Jurkat, Clone E6-1 (cell line): ENCODE data around the gene ARAP1.

Experiments used
- DNase-seq: peaks from one replicate; pipeline ENCODE4 v3.0.0-alpha.2; 2011; ENCODE audit warnings: low read depth, low spot score
- H3K4me3 ChIP-seq: 2 replicates; pipeline ENCODE4 v1.5.1; 2011; ENCODE audit warnings: mild to moderate bottlenecking, low read length, control low read depth, moderate library complexity

Gene ARAP1

DNA sequence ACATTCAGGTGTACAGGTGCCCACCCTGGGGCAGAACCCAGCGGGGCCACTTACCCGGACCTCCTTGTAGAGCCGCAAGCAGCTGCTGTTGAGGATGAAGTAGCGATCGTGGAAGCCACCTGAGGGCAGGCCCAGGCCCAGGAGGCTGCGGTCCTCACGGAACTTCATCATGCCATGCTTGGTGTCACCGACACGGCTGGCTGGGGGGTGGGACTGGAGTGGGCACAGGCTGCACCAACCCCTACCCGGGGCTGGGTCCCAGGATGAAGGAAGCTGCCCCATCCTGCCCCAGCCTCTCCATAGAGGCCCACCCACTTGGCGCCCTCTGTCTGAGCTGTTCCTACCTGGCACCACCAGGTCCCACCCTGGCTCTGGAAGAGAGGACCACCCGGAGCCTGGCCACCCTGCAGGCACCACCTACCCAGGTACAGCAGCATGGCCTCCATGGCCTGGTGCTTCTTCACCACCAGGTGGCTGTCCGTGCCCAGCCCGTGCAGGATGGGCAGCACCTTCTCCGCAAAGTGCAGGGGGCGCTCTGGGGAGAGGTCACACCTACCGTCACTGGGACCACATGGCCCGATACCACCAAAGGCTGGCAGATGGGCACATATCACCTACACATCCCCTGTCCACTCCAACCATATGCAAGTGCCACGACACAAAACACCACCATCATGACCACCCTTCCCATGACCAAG lies 58.8 kb downstream of the ARAP1 start:
- no peak for DNase-seq

DNA sequence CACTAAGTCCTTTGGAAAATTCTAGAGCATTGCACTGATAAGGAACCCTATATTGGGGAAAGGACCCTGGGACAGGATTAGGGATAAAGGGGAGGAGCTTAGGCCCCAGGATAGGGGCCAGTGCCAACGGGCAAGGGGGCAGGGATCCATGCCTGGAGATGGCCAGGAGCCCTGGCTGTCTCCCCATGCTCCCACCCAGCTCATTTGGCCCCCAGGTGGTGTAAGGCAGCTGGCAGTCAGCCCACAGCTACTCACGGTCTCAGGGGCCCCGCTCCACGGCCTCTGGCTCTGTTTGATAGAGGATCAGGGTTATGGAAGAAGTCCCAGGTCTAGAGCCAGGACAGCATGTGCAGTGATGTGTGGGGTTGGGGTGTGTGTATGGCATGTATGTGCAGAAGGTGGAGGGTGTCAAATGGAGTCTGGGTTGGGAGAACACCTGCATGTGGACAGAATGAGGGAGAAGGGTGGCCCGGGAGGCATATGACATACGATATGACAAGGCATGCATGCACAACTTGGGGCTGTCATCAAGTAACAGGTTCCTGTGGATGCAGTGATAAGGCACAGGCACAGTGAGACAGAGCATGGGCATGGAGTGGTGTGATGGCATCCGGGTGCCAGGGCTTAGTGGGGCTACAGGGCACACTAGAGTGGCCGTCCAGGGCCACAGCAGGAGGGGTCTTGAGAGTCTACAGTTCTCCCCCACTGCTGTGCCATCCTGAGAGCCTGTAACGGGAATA lies 59.5 kb downstream of the ARAP1 start:
- no peak for DNase-seq
- H3K4me3 ChIP-seq, result no peak overlapping the region

More for the DNA sequence above, 58.8 kb downstream of the ARAP1 start:
- H3K4me3 ChIP-seq, result no peak overlapping the region

DNA sequence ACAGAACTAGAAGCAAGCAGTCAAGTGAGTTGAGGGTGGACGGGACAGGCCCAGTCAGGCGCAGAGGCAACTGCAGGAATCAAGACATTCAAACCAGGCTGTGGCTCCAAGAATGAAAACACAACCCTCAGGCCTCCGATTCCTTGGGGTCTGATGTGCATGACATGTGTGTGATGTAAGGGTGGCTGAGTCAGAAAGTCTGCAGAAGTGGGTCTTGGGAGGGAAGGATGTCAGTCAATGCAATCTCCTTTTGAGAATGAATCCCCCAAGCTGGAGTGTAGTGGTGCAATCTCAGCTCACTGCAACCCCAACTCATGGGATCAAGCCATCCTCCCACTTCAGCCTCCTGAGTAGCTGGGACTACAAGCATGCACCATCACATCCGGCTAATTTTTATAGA lies 62.0 kb downstream of the ARAP1 start:
- no peak for DNase-seq
- H3K4me3 ChIP-seq, result no peak overlapping the region

DNA sequence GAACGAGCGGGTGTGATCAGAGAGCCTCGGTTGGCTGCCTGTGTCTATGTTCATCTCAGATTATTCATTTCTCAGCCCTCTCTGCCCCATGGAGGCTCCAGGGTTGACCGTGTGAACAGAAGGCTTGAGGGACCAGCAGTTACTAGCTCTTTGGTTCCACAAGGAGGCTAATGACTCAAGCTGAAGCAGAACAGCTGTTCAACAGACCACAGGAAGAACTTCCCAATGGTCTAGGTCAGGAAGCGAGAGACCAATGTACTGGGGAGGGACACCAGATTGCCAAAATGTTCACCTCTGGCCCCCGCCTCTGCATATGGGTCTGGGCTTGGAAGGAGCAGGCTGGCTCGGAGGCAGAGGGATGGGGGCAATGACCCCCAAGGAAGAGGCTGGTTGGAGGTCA lies 63.3 kb downstream of the ARAP1 start:
- DNase-seq, result no peak
- H3K4me3 ChIP-seq, result no peak overlapping the region

DNA sequence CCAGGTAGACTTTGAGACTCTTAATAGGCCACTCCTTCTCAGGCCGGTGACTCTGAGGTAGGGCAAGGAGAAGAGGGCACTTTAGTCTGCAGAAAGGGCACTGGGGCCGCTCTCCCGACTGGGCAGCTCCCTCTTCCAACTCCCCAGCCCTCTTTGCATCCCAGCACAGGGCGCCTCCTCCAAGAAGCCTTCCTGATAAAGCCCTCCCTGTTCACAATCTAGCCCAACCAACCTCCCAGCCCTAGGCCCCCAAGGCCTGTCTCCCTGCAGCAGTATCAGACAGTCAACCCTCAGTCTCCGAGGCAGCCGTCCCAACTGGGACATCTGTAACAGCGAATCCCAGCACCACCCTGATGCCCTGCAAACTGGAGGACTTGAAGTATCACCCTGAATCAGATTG lies 63.7 kb downstream of the ARAP1 start:
- H3K4me3 ChIP-seq, result no peak overlapping the region

DNA sequence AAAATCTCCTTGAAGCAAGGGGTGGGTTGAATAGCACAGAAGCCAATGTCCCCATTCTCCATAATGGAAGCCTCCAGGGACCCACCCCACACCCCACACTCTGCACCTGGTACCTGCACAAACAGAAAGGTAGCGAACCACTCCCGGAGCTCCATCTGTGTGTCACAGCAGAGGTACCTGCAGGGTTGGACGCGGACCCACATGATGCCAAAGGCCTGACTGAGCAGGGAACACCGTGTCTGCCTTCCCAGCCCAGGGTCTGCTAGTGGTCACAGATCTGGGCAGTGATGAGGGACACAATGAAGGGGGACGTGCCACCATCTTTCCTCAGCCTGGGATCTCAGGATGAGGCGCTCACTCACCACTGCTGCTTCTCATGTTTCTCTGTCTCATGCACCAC lies 64.9 kb downstream of the ARAP1 start:
- no peak for DNase-seq
- no peak overlapping the region for H3K4me3 ChIP-seq

More for the DNA sequence above, 63.7 kb downstream of the ARAP1 start:
- no peak for DNase-seq

DNA sequence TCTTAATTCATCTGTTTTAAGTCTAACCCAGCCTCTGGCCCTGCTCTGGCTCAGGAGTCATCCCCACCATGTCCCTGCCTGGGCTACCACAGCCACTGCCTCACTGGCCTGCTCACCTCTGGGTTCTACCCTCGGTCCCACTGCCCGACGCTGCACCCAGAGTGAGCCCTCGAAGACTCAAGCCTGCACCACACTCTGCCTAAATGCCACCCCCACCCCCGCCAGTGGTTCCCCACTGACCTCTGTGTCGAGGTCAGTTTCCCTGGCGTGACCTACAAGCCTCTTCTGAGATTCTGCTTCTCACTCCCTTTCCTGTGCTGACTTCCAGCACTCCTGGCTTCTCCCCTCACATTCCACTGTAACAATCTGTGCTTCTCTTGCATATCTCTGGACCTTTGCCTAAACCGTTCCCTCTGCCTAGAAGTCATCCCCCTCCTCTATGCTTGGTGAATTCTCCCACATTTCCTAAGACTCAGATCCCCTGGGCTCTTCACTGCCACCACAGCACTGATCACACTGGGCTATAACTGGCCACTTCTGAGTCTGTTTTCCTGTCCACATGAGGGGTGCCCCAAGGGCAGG lies 65.5 kb downstream of the ARAP1 start:
- no peak overlapping the region for H3K4me3 ChIP-seq
- no peak for DNase-seq

DNA sequence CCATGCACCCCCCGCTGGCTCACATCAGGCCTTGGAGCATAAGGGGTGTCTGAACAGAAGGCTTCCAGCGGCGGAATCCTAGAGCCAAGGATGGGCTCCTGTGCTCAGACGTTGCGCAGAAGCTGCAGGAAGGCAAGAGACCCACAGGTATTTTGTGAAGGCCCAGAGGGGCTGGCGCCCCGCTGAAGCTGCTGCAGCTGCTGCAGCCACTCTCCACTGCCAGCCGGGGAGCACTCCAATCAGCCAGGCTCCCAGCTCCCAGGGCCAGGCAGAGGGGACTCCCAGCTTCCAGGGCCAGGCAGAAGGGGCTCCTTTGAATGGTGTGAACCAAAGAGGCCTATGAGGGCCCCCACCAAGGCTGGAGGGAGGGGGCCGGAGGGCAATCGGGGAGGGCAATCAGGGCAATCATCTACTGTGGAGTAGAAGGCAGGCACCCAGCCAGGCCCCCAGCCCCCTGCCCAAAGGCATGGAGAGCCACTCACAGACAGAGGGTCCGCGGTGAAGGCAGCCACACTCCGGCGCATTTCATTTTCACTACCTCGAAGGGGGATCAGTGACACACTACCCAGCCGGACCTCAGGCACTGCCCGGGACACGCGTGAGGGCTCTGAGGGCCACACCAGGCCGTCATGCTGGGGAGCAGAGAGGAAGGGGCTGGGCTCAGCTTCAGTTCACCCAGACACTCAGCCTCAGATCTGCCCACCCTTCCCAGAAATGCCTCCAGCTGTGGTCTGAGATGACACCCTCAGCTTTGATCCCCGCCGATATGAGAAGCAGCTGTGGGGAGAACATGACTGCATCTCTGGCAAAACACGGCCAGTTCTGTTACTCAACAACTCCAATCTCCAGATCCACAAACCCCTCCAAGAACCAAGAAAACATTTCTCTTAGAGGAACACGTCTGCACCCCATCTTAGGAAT lies 66.4 kb downstream of the ARAP1 start:
- no peak for DNase-seq

DNA sequence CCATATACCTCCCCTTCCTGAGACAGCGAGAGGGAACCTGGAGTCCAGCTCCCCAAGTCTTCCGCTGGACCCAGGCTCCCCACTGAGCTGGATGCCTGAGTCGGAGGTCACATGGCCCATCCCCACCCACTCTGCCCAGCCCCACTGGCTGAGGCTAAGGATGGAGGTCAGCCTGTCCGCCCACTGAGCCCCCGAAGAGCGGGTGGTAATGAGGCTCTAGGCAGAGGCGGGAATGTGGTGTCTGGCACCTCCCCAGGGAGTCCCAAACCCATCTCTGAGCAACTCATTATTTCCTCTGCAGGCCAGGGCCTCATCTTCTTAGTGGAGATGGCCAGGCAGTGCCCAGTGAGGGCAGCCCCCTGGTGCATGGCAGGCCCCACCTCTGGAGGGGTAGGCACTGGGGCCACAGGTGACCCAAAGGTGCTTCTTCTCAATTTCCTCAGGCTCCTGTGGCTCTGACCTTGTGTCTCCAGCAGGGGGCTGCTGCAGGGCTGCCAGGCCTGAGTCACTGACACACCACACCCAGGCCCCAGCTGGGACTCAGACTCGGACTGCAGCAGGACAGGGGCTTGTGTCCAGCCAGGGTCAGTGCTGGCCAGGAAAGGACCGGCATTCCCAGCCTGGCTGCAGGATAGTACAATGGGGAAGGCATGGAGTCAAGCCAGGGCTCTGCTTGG lies 67.8 kb downstream of the ARAP1 start:
- DNase-seq, result no peak
- H3K4me3 ChIP-seq, result no peak overlapping the region

More for the DNA sequence above, 66.4 kb downstream of the ARAP1 start:
- no peak overlapping the region for H3K4me3 ChIP-seq

DNA sequence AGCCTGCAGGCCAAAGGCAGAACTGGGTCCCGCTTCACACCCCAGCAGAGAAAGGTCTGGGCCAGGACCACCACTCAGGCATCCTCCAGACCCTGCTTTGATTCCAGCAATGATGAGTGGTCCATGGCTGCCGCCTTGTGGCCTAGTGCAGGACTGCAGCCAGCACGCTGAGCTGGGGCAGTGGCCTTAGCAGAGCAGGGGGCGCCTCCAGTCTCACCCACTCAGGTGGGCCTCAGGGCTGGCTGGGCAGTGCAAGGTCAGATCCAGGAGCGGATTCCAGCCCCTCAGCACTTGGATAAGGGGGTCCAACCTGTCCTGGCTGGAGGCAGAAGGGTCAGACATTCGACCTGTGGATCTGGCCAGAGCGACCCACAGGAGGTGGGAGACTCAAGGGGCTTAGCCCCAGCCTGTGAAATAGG lies 68.4 kb downstream of the ARAP1 start:
- H3K4me3 ChIP-seq, result no peak overlapping the region
- DNase-seq, result no peak

DNA sequence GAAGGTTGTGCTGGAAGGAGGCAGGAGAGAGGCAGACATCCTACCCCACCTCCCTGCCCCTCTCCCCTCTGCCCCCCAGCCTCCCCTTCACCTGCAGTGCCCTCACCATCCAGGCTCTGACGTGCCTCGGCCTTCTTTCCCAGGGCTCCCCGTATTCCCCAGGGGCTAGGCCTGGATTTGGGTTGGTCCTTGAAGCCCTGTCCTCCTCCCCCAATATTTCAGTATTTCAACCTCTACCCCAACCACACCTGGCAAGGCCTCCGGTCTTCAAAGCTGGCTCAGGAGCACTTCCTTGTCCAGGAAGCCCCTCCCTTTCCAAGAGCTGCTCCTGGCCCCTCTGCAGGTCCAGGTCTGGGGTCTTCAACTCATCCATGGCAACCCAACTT lies 69.4 kb downstream of the ARAP1 start:
- no peak for DNase-seq
- H3K4me3 ChIP-seq, result no peak overlapping the region

DNA sequence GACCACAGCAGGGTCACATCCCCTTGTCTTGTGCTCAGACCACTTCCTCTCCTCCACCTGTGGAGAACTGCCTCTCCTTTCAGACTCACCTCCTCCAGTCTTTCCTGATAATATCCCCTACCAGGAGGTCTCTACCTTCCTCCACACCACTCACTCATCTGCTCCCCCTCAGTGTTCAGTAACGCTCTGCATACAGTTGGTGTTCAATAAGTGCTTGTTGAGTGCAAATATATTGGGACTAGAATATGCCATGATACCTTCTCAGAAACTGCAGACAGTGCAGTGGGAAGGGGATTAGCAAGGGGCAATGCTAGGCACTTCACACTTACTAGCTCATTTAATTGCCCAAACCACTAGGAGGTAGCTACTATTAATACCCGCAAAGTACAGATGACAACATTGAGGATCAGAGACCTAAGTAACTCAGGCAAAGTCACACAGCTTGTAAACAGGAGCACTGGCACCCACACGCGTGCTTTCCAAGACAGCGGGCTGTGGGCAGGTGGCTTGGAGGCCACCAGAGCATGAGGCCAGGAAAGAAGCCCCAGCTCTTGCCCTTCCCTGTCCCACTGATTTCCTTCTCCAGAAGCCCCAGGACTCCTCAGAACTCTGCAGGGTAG lies 69.9 kb downstream of the ARAP1 start:
- no peak overlapping the region for H3K4me3 ChIP-seq
- DNase-seq, result no peak

DNA sequence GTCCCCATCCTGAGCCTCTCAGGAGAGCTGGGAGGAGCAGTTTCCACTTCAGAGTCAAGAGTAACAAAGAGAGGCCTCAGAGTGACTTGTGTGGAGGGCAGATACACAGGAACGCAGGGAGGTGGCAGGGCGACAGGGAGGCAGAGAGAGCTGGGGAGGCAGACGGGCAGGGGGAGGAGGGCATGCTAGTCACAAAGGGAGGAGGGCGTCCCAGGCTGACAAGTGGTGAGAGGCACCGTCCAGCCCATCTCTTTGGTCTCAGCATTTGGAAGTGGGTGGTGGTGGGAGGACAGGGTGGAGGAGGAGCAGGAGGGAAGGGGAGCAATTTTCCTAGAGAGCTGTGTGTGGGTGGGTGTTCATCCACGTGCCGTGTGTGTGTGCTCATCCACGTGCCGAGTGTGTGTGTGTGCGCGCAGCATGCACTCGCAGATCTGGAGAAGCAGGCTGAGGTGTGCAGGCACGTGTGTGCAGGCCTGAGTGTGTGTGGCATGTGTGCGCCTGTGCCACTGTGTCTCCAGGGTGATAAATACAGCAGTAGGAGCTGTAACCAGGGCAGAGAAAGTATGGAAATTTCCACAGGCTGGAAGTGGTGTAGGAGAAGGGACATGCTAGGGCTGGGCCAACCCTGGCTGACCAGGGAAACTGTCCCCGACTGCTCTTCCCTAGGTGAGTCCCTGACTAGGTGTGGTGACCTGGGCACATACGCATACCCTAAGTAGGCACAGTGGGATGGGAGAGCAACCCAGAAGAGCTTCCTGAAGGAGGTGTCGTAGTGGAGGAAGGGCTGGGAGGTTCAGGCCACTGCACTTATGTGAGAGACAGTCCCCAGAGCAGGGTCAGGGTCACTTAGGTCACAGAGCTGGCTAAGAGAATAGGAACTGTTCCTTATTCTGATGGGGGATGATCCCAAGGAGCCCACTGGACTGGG lies 70.7 kb downstream of the ARAP1 start:
- no peak overlapping the region for H3K4me3 ChIP-seq
- DNase-seq, result no peak

DNA sequence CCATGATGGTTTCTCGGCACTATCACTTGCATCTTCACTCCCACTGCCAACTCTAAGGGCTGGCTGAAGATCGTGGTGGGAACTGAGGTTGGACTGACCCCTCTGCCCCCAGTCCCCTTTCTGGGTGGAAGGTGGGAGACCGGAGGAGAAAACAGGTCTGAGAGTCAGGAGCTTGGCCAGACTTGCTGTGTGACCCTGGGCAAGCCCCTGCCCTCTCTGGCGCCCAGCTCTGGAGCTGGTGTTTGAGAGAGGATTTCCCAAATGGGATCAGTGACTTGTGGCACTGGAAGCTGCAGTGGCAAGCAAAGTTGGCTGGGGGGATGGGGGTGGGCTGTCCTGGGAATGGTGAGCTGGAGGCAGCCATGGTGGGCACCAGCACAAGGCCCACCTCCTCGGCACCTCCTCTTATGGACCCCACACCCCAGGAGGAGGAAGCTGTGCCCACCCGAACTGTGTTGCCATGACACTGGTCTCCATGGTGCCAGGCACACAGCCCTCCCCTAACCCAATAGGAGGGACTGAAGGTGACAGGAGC lies 71.5 kb downstream of the ARAP1 start:
- DNase-seq, result no peak
- H3K4me3 ChIP-seq, result no peak overlapping the region

DNA sequence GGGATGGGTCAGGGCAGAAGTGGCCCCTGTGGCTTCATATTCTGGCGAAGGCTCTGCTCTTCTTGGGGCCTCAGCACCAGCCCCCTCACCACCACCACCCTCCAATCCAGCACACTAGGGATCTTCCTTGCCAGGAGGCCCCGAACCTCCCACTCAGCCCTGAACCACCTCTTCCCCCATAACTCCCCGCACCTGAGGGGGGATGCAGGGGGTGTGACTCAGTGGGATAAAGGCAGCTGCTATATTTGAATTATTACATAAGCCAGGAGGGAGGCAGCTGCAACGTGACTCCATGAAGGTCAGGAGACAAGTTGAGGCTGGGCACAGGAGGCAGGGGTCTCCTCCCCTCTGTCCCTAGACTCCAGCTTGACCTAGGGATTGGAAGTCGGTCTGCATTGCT lies 72.3 kb downstream of the ARAP1 start:
- no peak for DNase-seq
- H3K4me3 ChIP-seq, result no peak overlapping the region

DNA sequence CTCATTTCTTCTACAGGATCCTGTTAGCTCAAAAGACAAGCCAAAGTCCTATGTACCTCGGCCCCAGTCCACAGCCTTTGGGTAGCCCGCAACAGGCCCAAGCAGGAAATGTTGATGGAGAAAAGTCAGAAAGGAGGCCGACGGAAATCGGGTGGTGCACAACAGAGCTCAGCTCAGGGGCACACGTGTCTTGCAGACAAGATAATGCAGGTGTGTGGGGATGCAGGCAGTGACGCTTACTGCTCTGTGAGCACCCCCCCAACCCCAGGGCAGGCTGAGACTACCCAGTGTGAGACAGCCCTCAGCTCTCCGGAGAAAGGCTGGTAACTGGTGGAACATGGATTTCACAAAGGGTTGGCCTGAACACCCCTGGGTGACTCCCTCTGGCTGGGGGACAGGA lies 73.7 kb downstream of the ARAP1 start:
- DNase-seq, result peak; percentile 52
- H3K4me3 ChIP-seq, result no peak overlapping the region

DNA sequence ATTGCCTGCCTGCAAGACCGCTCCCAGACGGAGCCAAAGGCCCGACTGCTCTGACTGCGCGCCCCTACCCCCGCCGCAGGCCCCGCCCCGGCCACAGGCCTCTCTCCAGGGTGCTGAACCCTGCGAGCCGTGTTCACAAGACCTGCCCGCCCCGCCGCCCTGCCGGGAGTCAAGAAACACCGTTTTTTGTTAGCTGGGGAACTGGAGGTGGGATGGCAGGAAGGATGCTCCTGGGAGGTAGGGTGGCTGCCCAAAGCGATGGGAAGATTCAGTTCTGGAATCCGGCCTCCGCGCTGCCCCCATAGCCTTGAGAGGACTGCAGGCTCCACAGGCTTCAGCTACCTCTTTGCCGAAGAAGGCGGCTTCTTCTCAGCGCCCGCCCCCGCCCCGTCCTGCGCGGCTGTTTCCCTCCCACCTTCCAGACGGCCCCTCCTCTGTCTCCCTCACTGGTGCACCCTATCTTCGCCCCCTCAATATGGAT lies 75.3 kb downstream of the ARAP1 start:
- H3K4me3 ChIP-seq, result no peak overlapping the region
- DNase-seq, result peak; percentile 44
